Liver (tissue), 9 donors: Measurements from ENCODE around the gene SHOX. TPM values are rescaled to one million over a fixed set of nuclear protein-coding genes. Genes with fewer than 3 reads are reported as not detected.

ENCODE experiments used
- DNase-seq: peaks from one replicate; pipeline ENCODE4 v3.0.0-alpha.2; 2017; ENCODE audit warnings: low spot score
- H3K27ac ChIP-seq, 2 donors: one replicate each; pipeline ENCODE4 v1.7.0; 2013; ENCODE audit warnings: inconsistent platforms in 2 of 2, low read length in 2 of 2, control low read depth in 1 of 2, low read depth in 1 of 2, mild to moderate bottlenecking in 1 of 2
- H3K27me3 ChIP-seq, 4 donors: one replicate each; pipeline versions ENCODE4 v1.6.1 to v1.7.0; 2013; ENCODE audit warnings: low read length in 3 of 4, inconsistent platforms in 1 of 4, mild to moderate bottlenecking in 1 of 4, moderate library complexity in 1 of 4; ENCODE audit not compliant: control insufficient read depth in 4 of 4, insufficient read depth in 4 of 4
- H3K36me3 ChIP-seq, 4 donors: one replicate each; pipeline versions ENCODE4 v1.6.1 to v1.7.0; 2013; ENCODE audit warnings: low read length in 3 of 4, mild to moderate bottlenecking in 3 of 4, low read depth in 1 of 4, moderate library complexity in 1 of 4; ENCODE audit not compliant: control insufficient read depth in 4 of 4, insufficient read depth in 3 of 4
- H3K4me1 ChIP-seq, 4 donors: one replicate each; pipeline versions ENCODE4 v1.6.1 to v1.7.0; 2013; ENCODE audit warnings: low read length in 3 of 4, mild to moderate bottlenecking in 3 of 4, moderate library complexity in 1 of 4; ENCODE audit not compliant: control insufficient read depth in 4 of 4, insufficient read depth in 4 of 4
- H3K4me3 ChIP-seq, 3 donors: one replicate each; pipeline versions ENCODE4 v1.6.1 to v1.7.0; 2013; ENCODE audit warnings: low read length in 3 of 3, control low read depth in 1 of 3, low read depth in 1 of 3, mild to moderate bottlenecking in 1 of 3
- H3K9ac ChIP-seq, 2 donors: one replicate each; pipeline ENCODE4 v1.7.0; 2013; ENCODE audit warnings: low read length in 2 of 2, mild to moderate bottlenecking in 2 of 2, moderate library complexity in 2 of 2, control low read depth in 1 of 2, low read depth in 1 of 2
- H3K9me3 ChIP-seq, 4 donors: one replicate each; pipeline versions ENCODE4 v1.6.1 to v1.7.0; 2013; ENCODE audit warnings: low read length in 3 of 4; ENCODE audit not compliant: control insufficient read depth in 4 of 4
- EGR1 ChIP-seq, 2 donors: IDR thresholded peaks; 2 replicates each; pipeline ENCODE4 v1.6.1; 2016 to 2018; ENCODE audit warnings: antibody characterized with exemption in 2 of 2, low read depth in 2 of 2
- HNF4A ChIP-seq, 2 donors: conservative IDR thresholded peaks; 2 replicates each; pipeline ENCODE4 v1.6.1; 2016; ENCODE audit warnings: antibody characterized with exemption in 2 of 2, mild to moderate bottlenecking in 2 of 2
- HNF4G ChIP-seq: IDR thresholded peaks from 2 replicates; pipeline ENCODE4 v1.6.1; 2016; ENCODE audit warnings: antibody characterized with exemption
- JUND ChIP-seq, 2 donors: IDR thresholded peaks; 2 replicates each; pipeline ENCODE4 v1.6.1; 2016; ENCODE audit warnings: antibody characterized with exemption in 2 of 2
- NR2F2 ChIP-seq: IDR thresholded peaks from 2 replicates; pipeline ENCODE4 v1.6.1; 2016; ENCODE audit warnings: antibody characterized with exemption
- RAD21 ChIP-seq, 2 donors: IDR thresholded peaks; 2 replicates each; pipeline ENCODE4 v1.6.1; 2016; ENCODE audit warnings: antibody characterized with exemption in 2 of 2, mild to moderate bottlenecking in 2 of 2
- RXRA ChIP-seq, 2 donors: IDR thresholded peaks; 2 replicates each; pipeline ENCODE4 v1.6.1; 2017 to 2018; ENCODE audit warnings: antibody characterized with exemption in 2 of 2, mild to moderate bottlenecking in 1 of 2
- TAF1 ChIP-seq: conservative IDR thresholded peaks from 2 replicates; pipeline ENCODE4 v1.6.1; 2016; ENCODE audit warnings: antibody characterized with exemption, mild to moderate bottlenecking
- YY1 ChIP-seq: IDR thresholded peaks from 2 replicates; pipeline ENCODE4 v1.6.1; 2016; ENCODE audit warnings: antibody characterized with exemption, mild to moderate bottlenecking
- WGBS: extraction: QIAGEN DNeasy Blood & Tissue Kit; methylation state at CpG from one replicate; pipeline ENCODE4 v1.1.7; 2013; 5-methylcytosine and 5-hydroxymethylcytosine counted together
- polyA plus RNA-seq, 2 donors: library from polyadenylated mRNA; stranded (reverse) in 1 of 2; unstranded in 1 of 2; fragments of 200-250 nt in 1 of 2; fragments of >200 nt in 1 of 2; fragmentation: Nextera tagmentation in 1 of 2; extraction: Ambion mirVana in 1 of 2; gene quantifications; one replicate each; pipeline versions ENCODE4 v1.2.1 to v1.2.3, GENCODE V29; 2013 to 2015
- total RNA-seq, 2 donors: library from RNA; depleted of rRNA; stranded (reverse); fragments of >200 nt; gene quantifications; one replicate each; pipeline ENCODE4 v1.2.3, GENCODE V29; 2014
- TF ChIP-seq, protein P1 (sequence below): IDR thresholded peaks from 2 replicates; pipeline ENCODE4 v1.6.1; 2016; ENCODE audit warnings: antibody characterized with exemption
- TF ChIP-seq, protein P2 (sequence below): IDR thresholded peaks from 2 replicates; pipeline ENCODE4 v1.6.1; 2016; ENCODE audit warnings: antibody characterized with exemption, mild to moderate bottlenecking
- TF ChIP-seq, protein P3 (sequence below): IDR thresholded peaks from 2 replicates; pipeline ENCODE4 v1.6.1; 2016; ENCODE audit warnings: antibody characterized with exemption
- TF ChIP-seq, protein P4 (sequence below): fragments of 150-350 bp; IDR thresholded peaks from 2 replicates; pipeline ENCODE4 v1.5.1; 2017; ENCODE audit warnings: improper control_type of control experiment, low read depth, low read length; ENCODE audit not compliant: missing input control
- TF ChIP-seq, protein P5 (sequence below): IDR thresholded peaks from 2 replicates; pipeline ENCODE4 v1.6.1; 2016; ENCODE audit warnings: antibody characterized with exemption
- donor health status: healthy.
- donor health status: healthy.
- donor health status: healthy.
- donor health status: healthy.
- donor health status: healthy.

The SHOX gene
- total and polyA plus RNA-seq, 4 donors, result not detected

DNA sequence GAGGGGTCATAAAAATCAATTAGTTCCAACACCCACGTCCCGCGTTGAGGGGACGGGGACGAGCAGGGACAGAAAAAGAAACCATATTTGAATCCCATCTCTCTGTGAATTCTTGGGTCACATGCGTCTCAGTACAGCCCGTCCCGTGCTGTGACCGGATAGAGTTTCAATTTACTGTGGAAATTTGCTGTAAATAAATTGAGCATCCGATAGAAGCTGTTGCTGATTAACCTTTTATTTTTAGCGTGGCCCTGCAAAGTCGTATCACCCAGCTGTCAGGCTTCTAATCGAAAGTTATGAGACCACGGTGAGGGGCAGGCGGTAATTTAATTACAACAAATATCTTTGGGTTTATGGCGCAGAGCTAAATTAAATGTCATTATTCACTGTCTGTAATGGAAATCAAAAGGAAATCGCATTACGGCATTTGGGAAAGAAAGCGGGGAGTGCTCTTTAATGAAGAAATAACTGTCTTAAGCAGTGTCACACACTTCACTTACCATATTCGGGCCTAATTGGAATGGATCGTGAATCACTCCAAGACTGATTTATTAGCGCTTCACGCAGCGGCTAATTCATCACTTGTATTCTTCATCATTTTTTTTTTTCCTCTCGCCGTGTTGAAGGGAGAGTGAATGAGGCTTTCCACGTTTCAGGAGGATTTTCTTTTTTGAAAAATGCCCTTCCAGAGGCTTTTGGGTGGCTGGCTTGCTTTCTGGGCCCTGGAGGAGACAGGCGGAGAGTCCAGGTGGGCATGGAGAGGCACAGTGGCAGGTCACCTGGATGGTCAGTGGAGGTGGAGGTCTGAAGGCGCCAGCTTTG is 7.3 kb downstream of the SHOX start:
- Histone ChIP-seq H3K27me3 (peaks cover 0 to 37% (median 6%) of the 10 kb centered on the region in 4 donors), H3K9me3 (no peaks in the 10 kb centered on the region), H3K9ac (no peak overlapping the region), H3K36me3 (no peaks in the 10 kb centered on the region), H3K27ac (no peak overlapping the region), H3K4me3 (no peak overlapping the region), H3K4me1 (peaks cover 0 to 13% (median under 1%) of the 10 kb centered on the region in 4 donors)
- TF ChIP-seq NR2F2 (no peak), RXRA (IDR thresholded peaks at IDR 0.05) (no peak), HNF4G (no peak), YY1 (no peak), EGR1 (IDR thresholded peaks at IDR 0.05; ENCODE audit: low read depth in 2 of 2) (no peak), HNF4A (conservative IDR thresholded peaks at IDR 0.05) (no peak), TAF1 (no peak), JUND (IDR thresholded peaks at IDR 0.05) (no peak), RAD21 (IDR thresholded peaks at IDR 0.05) (no peak)
- TF ChIP-seq, protein P1, sequence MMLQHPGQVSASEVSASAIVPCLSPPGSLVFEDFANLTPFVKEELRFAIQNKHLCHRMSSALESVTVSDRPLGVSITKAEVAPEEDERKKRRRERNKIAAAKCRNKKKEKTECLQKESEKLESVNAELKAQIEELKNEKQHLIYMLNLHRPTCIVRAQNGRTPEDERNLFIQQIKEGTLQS, result no peak
- TF ChIP-seq, protein P2, sequence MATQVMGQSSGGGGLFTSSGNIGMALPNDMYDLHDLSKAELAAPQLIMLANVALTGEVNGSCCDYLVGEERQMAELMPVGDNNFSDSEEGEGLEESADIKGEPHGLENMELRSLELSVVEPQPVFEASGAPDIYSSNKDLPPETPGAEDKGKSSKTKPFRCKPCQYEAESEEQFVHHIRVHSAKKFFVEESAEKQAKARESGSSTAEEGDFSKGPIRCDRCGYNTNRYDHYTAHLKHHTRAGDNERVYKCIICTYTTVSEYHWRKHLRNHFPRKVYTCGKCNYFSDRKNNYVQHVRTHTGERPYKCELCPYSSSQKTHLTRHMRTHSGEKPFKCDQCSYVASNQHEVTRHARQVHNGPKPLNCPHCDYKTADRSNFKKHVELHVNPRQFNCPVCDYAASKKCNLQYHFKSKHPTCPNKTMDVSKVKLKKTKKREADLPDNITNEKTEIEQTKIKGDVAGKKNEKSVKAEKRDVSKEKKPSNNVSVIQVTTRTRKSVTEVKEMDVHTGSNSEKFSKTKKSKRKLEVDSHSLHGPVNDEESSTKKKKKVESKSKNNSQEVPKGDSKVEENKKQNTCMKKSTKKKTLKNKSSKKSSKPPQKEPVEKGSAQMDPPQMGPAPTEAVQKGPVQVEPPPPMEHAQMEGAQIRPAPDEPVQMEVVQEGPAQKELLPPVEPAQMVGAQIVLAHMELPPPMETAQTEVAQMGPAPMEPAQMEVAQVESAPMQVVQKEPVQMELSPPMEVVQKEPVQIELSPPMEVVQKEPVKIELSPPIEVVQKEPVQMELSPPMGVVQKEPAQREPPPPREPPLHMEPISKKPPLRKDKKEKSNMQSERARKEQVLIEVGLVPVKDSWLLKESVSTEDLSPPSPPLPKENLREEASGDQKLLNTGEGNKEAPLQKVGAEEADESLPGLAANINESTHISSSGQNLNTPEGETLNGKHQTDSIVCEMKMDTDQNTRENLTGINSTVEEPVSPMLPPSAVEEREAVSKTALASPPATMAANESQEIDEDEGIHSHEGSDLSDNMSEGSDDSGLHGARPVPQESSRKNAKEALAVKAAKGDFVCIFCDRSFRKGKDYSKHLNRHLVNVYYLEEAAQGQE, result no peak
- TF ChIP-seq, protein P3, sequence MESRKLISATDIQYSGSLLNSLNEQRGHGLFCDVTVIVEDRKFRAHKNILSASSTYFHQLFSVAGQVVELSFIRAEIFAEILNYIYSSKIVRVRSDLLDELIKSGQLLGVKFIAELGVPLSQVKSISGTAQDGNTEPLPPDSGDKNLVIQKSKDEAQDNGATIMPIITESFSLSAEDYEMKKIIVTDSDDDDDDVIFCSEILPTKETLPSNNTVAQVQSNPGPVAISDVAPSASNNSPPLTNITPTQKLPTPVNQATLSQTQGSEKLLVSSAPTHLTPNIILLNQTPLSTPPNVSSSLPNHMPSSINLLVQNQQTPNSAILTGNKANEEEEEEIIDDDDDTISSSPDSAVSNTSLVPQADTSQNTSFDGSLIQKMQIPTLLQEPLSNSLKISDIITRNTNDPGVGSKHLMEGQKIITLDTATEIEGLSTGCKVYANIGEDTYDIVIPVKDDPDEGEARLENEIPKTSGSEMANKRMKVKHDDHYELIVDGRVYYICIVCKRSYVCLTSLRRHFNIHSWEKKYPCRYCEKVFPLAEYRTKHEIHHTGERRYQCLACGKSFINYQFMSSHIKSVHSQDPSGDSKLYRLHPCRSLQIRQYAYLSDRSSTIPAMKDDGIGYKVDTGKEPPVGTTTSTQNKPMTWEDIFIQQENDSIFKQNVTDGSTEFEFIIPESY, result no peak
- TF ChIP-seq, protein P4, sequence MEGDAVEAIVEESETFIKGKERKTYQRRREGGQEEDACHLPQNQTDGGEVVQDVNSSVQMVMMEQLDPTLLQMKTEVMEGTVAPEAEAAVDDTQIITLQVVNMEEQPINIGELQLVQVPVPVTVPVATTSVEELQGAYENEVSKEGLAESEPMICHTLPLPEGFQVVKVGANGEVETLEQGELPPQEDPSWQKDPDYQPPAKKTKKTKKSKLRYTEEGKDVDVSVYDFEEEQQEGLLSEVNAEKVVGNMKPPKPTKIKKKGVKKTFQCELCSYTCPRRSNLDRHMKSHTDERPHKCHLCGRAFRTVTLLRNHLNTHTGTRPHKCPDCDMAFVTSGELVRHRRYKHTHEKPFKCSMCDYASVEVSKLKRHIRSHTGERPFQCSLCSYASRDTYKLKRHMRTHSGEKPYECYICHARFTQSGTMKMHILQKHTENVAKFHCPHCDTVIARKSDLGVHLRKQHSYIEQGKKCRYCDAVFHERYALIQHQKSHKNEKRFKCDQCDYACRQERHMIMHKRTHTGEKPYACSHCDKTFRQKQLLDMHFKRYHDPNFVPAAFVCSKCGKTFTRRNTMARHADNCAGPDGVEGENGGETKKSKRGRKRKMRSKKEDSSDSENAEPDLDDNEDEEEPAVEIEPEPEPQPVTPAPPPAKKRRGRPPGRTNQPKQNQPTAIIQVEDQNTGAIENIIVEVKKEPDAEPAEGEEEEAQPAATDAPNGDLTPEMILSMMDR, result no peak
- TF ChIP-seq, protein P5, sequence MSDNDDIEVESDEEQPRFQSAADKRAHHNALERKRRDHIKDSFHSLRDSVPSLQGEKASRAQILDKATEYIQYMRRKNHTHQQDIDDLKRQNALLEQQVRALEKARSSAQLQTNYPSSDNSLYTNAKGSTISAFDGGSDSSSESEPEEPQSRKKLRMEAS, result no peak
- DNase-seq, result no peak
- WGBS, result 4% methylated on average over 29 of the region's 29 CpGs
